ENCODE measurements around the gene USP12. TPM values are rescaled to one million over a fixed set of nuclear protein-coding genes. Genes with fewer than 3 reads are reported as not detected.

Gene USP12
- total and polyA plus RNA-seq, 2 experiments from 2014 or later = 18.4 to 39.3 TPM

GRCh38 chr13:27125357-27126282, 46.0 kb downstream of the USP12 start:
- Histone ChIP-seq H3K36me3 (ENCODE audit: insufficient read depth) (peaks cover 23% of the 10 kb centered on the region), H3K4me1 (ENCODE audit: insufficient read depth) (peaks cover 58% of the 10 kb centered on the region), H3K27ac (ENCODE audit: low read depth) (no peak overlapping the region), H3F3A (replicated peaks; ENCODE audit: low read depth) (no peaks in the 10 kb centered on the region), H2AFZ (no peak overlapping the region), H3K79me2 (replicated peaks; ENCODE audit: insufficient read depth) (peaks cover 99% of the 10 kb centered on the region), H3K4me3 (no peak overlapping the region), H4K20me1 (replicated peaks; ENCODE audit: insufficient read depth) (no peaks in the 10 kb centered on the region; the same call in 1 of the 2 replicates), H3K9me2 (ENCODE audit: insufficient read depth) (0 out of 2 replicates have a peak, but pooled peaks cover 5% of the 10 kb centered on the region), H3K4me2 (no peak overlapping the region), H3K27me3 (ENCODE audit: insufficient read depth) (no peaks in the 10 kb centered on the region)
- Mint-ChIP-seq H3K9me3 (peaks cover 57% of the 10 kb centered on the region), H3K27me3 (ENCODE audit: insufficient read depth, low read depth, poor library complexity) (peaks cover 5% of the 10 kb centered on the region), H3K4me3 (no peak overlapping the region), H3K4me1 (peaks cover 40% of the 10 kb centered on the region), H3K36me3 (ENCODE audit: low read depth) (peaks cover 74% of the 10 kb centered on the region), H3K27ac (no peak overlapping the region)
- ATAC-seq (peak; percentile 43), DNase-seq (ENCODE audit: low spot score) (no peak)
- no peak for TF ChIP-seq EZH2phosphoT487 (IDR thresholded peaks at IDR 0.05; ENCODE audit: unreplicated experiment)
- TF ChIP-seq CTCF (conservative IDR thresholded peaks at IDR 0.05; ENCODE audit: low read depth in 2 of 2) = peak; percentile 18 to 24; a peak in 3 of 4 replicates

DNA sequence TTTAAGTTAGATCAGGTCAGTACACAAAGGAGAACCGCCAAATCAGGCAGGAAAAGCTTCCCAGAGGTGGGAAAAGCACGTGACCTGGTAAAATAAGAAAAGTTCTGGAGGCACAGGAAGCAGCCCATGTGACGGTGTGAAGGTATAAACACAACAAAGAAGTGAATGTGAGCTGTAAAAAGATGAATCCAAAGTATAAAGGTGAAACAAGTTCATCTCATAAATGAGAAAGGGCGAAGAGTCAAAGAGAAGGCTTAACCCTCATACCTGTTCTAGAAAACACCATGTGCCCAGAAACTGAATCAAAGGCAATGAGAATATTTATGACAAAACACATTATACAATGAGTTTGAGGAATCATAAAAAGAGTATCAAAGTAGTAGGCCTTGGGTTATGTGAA, 47.0 kb downstream of the USP12 start:
- Mint-ChIP-seq H3K9me3 (peaks cover 52% of the 10 kb centered on the region), H3K4me1 (peaks cover 40% of the 10 kb centered on the region), H3K4me3 (no peak overlapping the region), H3K27me3 (ENCODE audit: insufficient read depth, low read depth, poor library complexity) (peaks cover 5% of the 10 kb centered on the region), H3K27ac (no peak overlapping the region), H3K36me3 (ENCODE audit: low read depth) (peaks cover 68% of the 10 kb centered on the region)
- DNase-seq (ENCODE audit: low spot score) (no peak), ATAC-seq (no peak)
- Histone ChIP-seq H4K20me1 (replicated peaks; ENCODE audit: insufficient read depth) (no peaks in the 10 kb centered on the region; the same call in 1 of the 2 replicates), H3F3A (replicated peaks; ENCODE audit: low read depth) (no peaks in the 10 kb centered on the region), H3K4me3 (no peak overlapping the region), H3K9me2 (ENCODE audit: insufficient read depth) (0 out of 2 replicates have a peak, but pooled peaks cover 5% of the 10 kb centered on the region), H3K79me2 (replicated peaks; ENCODE audit: insufficient read depth) (peaks cover 99% of the 10 kb centered on the region), H3K4me1 (ENCODE audit: insufficient read depth) (peaks cover 58% of the 10 kb centered on the region), H3K4me2 (no peak overlapping the region), H3K27ac (ENCODE audit: low read depth) (no peak overlapping the region), H3K36me3 (ENCODE audit: insufficient read depth) (peaks cover 23% of the 10 kb centered on the region), H3K27me3 (ENCODE audit: insufficient read depth) (no peaks in the 10 kb centered on the region), H2AFZ (no peak overlapping the region)
- no peak for TF ChIP-seq EZH2 (IDR thresholded peaks at IDR 0.05; ENCODE audit: low read depth, unreplicated experiment)
- TF ChIP-seq JUNB (IDR thresholded peaks at IDR 0.05; ENCODE audit: unreplicated experiment) = no peak
- no peak for TF ChIP-seq CTCF (conservative IDR thresholded peaks at IDR 0.05; ENCODE audit: low read depth in 2 of 2)
- no peak for TF ChIP-seq ZNF114 (CRISPR knock-in tag; IDR thresholded peaks at IDR 0.05)
- TF ChIP-seq, protein P1, sequence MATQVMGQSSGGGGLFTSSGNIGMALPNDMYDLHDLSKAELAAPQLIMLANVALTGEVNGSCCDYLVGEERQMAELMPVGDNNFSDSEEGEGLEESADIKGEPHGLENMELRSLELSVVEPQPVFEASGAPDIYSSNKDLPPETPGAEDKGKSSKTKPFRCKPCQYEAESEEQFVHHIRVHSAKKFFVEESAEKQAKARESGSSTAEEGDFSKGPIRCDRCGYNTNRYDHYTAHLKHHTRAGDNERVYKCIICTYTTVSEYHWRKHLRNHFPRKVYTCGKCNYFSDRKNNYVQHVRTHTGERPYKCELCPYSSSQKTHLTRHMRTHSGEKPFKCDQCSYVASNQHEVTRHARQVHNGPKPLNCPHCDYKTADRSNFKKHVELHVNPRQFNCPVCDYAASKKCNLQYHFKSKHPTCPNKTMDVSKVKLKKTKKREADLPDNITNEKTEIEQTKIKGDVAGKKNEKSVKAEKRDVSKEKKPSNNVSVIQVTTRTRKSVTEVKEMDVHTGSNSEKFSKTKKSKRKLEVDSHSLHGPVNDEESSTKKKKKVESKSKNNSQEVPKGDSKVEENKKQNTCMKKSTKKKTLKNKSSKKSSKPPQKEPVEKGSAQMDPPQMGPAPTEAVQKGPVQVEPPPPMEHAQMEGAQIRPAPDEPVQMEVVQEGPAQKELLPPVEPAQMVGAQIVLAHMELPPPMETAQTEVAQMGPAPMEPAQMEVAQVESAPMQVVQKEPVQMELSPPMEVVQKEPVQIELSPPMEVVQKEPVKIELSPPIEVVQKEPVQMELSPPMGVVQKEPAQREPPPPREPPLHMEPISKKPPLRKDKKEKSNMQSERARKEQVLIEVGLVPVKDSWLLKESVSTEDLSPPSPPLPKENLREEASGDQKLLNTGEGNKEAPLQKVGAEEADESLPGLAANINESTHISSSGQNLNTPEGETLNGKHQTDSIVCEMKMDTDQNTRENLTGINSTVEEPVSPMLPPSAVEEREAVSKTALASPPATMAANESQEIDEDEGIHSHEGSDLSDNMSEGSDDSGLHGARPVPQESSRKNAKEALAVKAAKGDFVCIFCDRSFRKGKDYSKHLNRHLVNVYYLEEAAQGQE (IDR thresholded peaks at IDR 0.05; ENCODE audit: unreplicated experiment) = no peak
- TF ChIP-seq ETS1 (IDR thresholded peaks at IDR 0.05) = no peak
- TF ChIP-seq STAT1 (IDR thresholded peaks at IDR 0.05; ENCODE audit: unreplicated experiment) = no peak

Data from GM23338 (cell line).